ENCODE results near the gene MAML2. TPM values are rescaled to one million over a fixed set of nuclear protein-coding genes. Genes with fewer than 3 reads are reported as not detected.

The MAML2 gene
- total and polyA plus RNA-seq, 2 of the 8 experiments (the other 6 are each of a cell fraction or from before 2014, with no cell fraction given) = 3.8 to 6.6 TPM

GRCh38 chr11:96288915-96289314 is 54.1 kb downstream of the MAML2 start:
- Histone ChIP-seq H3K9me3 (ENCODE audit: insufficient read depth in 2 of 2, low read depth in 1 of 2, low read length in 1 of 2) (no peaks in the 10 kb centered on the region), H4K20me1 (replicated peaks in 1 of 2; ENCODE audit: control insufficient read depth in 1 of 2, insufficient read depth in 2 of 2, low read length in 2 of 2) (no peaks in the 10 kb centered on the region), H2BK15ac (ENCODE audit: low read length) (no peak overlapping the region), H3K36me3 (ENCODE audit: control insufficient read depth in 2 of 4, insufficient read depth in 4 of 4, low read length in 3 of 4) (no peaks in the 10 kb centered on the region), H3K4me2 (ENCODE audit: insufficient read depth in 1 of 2, low read depth in 2 of 2, low read length in 2 of 2) (no peak overlapping the region), H3K56ac (replicated peaks; ENCODE audit: insufficient read length, low read depth, low read length) (no peak overlapping the region), H3K4ac (replicated peaks; ENCODE audit: insufficient read length, low read depth, low read length) (no peak overlapping the region), H2BK20ac (ENCODE audit: low read length) (no peak overlapping the region), H3K9ac (replicated peaks in 1 of 4; ENCODE audit: extremely low read depth in 1 of 4, low read depth in 3 of 4, low read length in 3 of 4) (no peak overlapping the region), H3K14ac (ENCODE audit: insufficient read length) (no peak overlapping the region), H2BK5ac (ENCODE audit: low read depth, low read length) (no peak overlapping the region), H3K79me2 (ENCODE audit: control insufficient read depth in 1 of 2, insufficient read depth in 2 of 2, low read length in 2 of 2) (no peaks in the 10 kb centered on the region), H2AK5ac (ENCODE audit: low read depth, low read length) (no peak overlapping the region), H4K5ac (ENCODE audit: insufficient read length, low read depth, low read length) (no peak overlapping the region), H3K27ac (ENCODE audit: low read depth, low read length) (no peak overlapping the region), H2BK12ac (ENCODE audit: low read depth, low read length) (no peak overlapping the region), H3K27me3 (replicated peaks in 1 of 4; ENCODE audit: control insufficient read depth in 3 of 4, extremely low read depth in 1 of 4, insufficient read depth in 3 of 4, low read length in 3 of 4) (peaks cover 0 to 1% (median 0%) of the 10 kb centered on the region in 4 experiments; a peak in 1 of 7 replicates), H4K91ac (replicated peaks; ENCODE audit: insufficient read length, low read length) (no peak overlapping the region), H3K23ac (ENCODE audit: insufficient read length) (no peak overlapping the region), H3K79me1 (ENCODE audit: low read depth, low read length) (no peaks in the 10 kb centered on the region), H2BK120ac (replicated peaks; ENCODE audit: low read depth, low read length) (no peak overlapping the region), H3K4me3 (ENCODE audit: extremely low read depth in 1 of 4, insufficient read depth in 2 of 4, low read depth in 3 of 4, low read length in 4 of 4) (no peak overlapping the region), H3K18ac (ENCODE audit: extremely low read depth, low read length) (no peak overlapping the region), H4K8ac (ENCODE audit: extremely low read depth, insufficient read depth, low read length) (no peak overlapping the region), H2AFZ (ENCODE audit: low read length) (no peak overlapping the region), H3K4me1 (replicated peaks in 1 of 4; ENCODE audit: control insufficient read depth in 3 of 4, insufficient read depth in 4 of 4, low read length in 3 of 4) (no peaks in the 10 kb centered on the region), H3K23me2 (ENCODE audit: low read depth, low read length) (no peaks in the 10 kb centered on the region)
- ChIA-PET CTCF (ENCODE audit: partially characterized antibody) (interaction anchor here (1.3 kb wide), 1 partner anchor 54 kb away, joined by 4 read pairs; the partner anchor contains the start of gene MAML2), POLR2A (ENCODE audit: partially characterized antibody) (no interaction called here)
- TF ChIP-seq KDM5A (IDR thresholded peaks at IDR 0.05; ENCODE audit: low read length) (no peak), SUZ12 (IDR thresholded peaks at IDR 0.05; ENCODE audit: low read length) (no peak), POLR2AphosphoS5 (IDR thresholded peaks at IDR 0.05; ENCODE audit: low read depth, low read length) (no peak), RBBP5 (IDR thresholded peaks at IDR 0.05; ENCODE audit: borderline replicate concordance, low read depth, low read length) (no peak), ASH2L (IDR thresholded peaks at IDR 0.05; ENCODE audit: low read length) (no peak), SRF (IDR thresholded peaks at IDR 0.05; ENCODE audit: low read depth, low read length) (no peak), CTCF (IDR thresholded peaks at IDR 0.05; ENCODE audit: control extremely low read depth in 1 of 3, insufficient read depth in 1 of 3, low read depth in 1 of 3, low read length in 3 of 3) (no peak)
- FAIRE-seq (no peak), DNase-seq (ENCODE audit: low read depth in 1 of 2, low spot score in 2 of 2) (no peak)
- WGBS, 2 experiments (ENCODE audit: extremely low coverage in 1 of 2, insufficient coverage in 1 of 2, insufficient read length in 1 of 2, insufficient replicate concordance in 2 of 2, low coverage in 1 of 2, low lambda C conversion rate in 2 of 2, missing lambda C conversion rate in 1 of 2) = 84% methylated on average over 3 of the region's 3 CpGs; no CpG with 5 or more reads in 1 of the 2 experiments
